Activated CD8-positive, alpha-beta memory T cell treated with anti-CD3 and anti-CD28 coated beads, Interleukin-2, amount 50 U/mL, for 24 hours (primary cell): ENCODE results near the gene PYROXD2.
"Not testable (repeated sequence)": the region's sequence is repeated elsewhere in the genome, so short reads cannot be mapped to it uniquely, and the experiment has no call there.

Experiments
- DNase-seq: peaks from one replicate; pipeline ENCODE4 v3.0.0-alpha.2; 2020; ENCODE audit errors: extremely low read depth

PYROXD2 gene

DNA sequence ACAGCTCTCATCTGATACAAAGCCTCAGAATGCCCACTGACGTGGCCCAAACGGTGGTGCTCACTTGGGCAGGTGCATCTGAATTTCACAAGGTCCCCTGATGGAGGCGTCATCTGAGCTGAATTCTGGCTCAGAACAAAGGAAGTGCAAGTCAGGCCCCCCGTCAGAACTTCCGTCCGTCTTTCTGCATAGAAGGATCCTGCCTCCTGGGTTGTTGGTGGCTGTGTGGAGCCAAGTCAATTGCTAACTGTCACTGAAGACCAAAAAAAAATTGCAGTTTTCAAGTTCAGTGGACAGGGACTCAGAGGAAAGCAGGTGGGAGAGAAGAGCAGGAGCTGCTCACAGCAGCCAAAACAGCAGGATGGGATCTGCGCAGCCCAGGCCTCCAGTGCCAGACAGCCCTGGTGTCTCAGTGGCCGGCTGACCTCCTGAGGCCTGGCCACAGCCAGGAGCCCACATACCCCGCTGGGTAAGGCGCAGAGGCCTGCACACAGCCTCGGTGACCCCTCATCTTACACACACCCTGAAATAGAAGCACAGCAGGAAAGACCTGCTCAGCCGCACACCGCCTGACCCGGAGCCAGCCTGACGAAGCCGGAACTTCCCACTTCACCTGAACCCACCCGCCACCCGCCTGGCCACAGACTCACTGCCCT, 49.4 kb downstream of the PYROXD2 start:
- no peak for DNase-seq

DNA sequence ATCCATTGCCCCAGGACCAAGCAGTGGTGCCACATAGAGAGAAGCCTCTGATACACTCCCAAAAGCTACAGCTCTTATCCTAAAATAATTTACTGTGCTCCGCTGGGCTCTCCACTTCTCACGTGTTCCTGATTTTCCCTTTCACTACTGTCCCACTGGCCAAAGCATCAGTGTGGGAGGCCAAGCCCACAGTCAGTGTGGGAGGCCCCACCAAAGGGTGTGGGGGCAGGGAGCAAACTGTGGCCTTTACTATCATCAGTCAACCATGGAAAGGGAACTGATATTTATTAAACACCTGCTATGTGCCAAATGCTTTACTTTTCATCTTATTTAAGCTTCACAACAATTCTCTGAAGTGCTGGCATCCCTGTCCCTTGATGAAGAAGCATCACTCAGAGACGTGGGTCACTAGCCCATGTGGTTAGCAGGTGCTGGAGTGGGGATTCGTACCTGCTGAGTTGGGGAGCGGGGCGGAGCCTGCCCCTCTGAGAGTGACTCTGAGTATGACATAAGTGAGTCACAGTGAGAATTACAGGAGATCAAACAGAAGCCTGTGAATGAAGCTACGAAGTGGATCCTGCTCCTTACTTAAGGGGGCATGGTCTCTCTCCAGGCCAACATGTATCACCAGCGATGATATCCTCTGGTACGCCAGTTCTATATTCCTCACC, 50.4 kb downstream of the PYROXD2 start:
- DNase-seq: no peak

DNA sequence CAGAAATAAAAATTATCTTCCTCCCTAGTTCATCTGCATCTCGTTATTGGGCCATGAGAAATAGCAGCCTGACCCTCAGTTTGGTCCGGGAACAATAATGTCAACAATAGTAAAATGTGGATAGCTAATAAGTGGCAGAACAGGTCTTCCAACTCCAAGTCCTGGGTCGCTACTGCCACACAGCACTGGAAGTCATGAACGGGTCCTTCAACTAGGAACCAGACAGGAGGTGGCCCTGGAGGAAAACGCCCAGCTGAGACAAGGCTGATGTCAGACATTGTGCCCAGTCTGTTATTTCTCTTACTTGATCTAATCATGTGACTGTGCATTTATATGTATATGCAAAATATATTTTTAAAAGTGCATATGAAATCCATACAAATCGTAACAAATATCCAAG, 51.8 kb downstream of the PYROXD2 start:
- DNase-seq: no peak

DNA sequence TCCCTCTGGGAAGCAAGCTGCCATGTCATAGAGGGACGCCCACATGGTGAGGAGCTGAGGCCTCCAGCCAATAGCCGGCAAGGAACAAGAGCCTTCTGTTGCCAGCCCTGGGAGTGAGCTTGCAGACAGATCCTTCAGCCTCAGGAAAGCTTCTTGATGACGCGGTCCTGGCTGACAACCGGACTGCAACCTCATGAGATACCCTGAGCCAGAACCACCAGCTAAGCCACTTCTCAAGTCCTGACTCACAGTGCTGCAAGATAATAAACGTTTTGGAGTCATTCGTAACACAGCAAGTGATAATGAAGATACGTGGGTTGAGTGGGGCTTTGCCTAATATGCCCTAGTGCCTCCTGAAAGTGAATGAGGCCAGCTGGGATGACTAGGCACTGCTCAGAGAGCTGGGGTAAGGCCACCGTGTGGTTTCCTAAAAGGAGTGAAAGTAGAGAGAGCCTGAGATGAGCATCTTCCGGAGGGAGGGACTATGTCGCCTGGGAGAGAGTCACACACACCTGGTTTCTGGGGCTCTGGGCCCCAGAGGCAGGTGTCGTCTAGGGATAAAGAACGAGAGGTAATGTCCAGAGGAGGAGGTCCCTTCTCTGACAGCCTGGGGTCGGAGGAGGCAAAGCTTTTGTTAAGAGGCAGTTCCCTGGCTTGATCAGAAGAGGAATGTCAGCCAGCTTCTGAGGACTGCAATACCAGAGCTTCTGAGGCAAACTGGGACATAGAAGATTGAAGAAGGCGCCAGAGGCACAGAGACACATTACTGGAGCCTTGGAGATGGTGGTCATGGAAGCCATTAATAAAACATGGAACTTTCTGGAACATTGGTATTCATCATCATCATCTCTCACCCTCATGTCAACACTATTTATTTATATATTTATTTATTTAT, 53.6 kb downstream of the PYROXD2 start:
- DNase-seq: no peak

DNA sequence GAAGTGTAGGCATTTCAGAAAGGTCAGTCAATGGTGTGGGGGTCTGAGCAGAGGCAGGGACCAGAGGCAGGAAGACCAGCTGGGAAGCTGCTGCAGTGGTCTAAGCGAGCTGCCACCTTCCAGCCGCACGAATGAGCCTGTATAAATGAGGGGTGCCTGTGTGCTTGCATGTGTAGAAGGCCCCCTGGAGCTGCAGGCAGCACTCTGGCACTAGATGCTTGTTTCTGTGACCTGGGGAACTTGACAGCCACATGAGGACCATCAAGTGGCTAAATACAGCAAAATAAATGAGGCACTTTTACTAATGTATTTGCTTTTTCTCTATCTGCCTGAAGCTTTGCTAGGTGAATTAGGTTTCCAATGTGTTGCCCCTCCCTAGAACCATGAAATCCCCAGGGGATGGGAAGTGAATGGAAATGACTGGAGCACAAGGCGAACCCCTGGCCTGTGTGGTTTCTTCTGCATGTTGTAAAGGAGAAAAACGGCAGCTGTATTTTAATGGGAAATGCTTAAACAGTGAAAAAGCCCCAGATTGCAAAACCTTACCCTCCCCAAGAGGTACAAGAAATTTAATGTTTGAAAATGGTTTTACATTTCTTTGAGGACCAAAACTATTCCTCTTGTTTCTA, 57.7 kb downstream of the PYROXD2 start:
- DNase-seq: no peak

DNA sequence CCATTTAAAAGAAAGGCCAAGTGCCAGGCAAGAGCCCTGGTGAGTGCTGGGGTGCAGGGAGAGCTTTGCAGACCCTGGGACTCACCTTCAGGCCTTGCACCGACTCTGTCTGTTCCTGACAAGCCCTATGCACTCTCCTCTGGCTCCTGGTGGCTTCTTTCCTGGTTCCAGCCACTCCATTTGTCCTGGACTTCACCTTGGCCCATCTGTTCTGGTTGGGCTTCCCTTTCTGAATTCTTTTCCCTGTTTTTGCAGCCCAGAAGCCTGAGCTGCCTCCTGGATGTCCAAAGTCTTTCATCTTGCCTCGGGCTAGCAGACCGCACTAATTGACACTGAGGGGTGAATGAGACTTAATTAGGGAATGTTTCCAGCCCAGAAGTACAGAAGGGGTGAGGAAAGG, 60.5 kb downstream of the PYROXD2 start:
- no peak for DNase-seq

DNA sequence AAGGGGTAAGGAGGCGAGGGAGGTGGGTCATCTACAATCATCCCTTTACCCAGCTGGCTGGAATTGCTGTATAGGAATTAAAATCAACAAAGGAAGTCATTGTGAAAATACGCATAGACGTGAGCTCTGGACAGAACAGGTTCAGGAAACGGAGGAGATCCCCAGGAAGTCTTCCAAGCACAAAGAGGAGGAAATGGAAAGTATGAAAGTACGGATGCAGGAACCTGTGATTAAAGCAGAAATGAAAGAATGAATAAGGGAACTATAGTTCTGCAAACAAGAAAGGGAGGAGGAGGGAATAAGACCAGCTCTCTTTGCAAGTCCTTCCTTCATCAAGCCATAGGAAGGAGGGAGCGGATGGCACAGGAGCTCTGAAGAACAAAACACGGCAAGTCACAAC, 61.8 kb downstream of the PYROXD2 start:
- no peak for DNase-seq

DNA sequence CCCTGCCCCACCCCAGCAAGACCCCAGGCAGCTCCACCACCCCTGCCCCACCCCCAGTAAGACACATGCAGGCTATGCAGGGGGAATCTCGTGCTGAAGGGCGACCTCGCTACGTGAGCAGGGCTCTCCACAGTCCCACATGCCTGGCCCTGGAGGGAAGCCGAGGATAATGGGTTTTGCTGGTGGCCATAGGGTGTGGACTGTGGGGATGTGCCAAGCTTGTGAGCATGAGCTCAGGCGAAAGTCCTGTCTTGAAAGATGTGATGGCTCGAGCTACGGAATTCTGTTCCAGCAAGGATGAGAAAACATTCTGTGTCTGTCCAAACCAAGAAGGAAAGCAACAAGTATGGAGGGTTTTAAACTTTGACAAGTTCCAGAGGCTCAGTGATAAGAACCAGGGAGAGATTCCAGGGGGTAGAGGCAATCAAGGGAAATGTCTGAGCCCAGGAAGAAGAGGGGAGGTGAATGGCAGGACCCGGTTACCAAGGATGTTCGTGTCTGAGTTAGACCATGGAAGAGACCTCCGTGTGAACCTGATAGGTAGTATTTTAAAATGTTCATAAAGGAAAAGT, 63.1 kb downstream of the PYROXD2 start:
- no peak for DNase-seq

DNA sequence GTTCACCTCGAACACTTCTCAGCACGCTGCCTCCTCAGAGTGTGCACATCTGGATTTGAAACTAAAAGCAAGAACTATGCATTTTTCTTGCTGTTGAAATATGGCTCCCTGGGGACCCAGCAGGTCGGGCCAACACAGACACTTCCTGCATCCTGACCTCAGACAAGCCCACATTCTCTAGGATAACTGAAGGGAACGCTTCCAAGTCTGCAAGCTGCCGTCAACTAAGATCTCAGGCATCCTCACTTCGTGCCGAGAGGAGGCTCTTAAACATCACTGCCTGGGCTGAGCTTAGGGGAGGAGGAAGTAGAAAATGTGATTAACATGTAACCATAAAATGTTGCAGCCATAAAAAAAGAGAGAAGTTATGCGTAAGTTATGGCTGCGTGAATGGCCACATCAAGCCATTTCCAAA, 65.5 kb downstream of the PYROXD2 start:
- no peak for DNase-seq

DNA sequence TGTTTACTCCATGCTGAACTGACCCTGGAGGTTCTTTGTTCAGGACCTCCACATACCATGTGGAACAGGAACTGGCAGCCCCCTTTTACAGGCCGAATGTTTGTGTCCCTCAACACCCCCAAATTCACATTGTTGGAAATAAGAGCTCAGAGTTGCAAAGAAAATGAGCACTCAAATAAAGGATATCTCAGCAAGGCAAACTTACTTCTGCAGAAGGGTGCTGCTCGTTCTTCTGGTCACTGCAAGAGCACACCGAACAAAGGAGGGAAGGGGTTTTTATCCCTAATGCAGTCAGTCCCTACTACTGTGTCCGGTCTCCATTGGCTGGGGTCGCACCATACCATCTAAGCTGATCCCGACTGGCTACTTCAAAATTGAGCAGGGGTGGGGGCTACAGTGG, 68.1 kb downstream of the PYROXD2 start:
- DNase-seq: no peak

DNA sequence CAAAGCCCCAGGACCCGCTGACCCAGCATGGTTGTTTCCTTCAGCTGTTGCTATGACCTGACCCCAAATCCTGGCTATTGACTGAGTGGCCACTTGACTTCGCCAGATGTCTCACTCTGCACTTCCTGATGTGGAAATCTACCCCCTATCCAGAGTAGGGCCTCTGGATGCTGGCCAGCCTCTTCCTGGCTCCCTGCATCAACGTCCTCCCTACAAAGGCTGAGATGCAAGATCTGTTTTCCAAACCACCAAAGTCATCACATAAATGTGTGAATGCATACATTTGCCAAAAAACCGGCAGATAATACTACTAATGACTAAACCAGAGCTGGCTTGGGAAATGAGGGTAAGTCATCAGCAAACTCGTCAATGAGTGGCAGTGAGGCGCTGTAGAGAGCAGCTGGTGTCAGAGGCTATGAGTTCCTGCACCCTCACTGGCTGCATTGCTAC, 70.4 kb downstream of the PYROXD2 start:
- no peak for DNase-seq

DNA sequence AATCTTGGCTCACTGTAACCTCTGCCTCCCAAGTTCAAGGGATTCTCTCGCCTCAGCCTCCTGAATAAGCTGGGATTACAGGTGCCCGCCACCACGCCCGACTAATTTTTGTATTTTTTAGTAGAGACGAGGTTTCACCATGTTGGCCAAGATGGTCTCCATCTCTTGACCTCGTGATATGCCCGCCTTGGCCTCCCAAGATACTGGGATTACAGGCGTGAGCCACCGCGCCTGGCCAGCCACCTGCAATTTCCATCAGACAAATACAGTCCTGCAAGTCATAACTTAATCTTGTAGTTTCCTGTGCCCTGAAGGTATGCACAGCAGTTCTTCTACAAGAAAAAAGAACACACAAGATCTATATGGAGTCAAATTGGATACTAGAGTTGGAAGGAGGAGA, 73.3 kb downstream of the PYROXD2 start:
- DNase-seq: not testable (repeated sequence)

DNA sequence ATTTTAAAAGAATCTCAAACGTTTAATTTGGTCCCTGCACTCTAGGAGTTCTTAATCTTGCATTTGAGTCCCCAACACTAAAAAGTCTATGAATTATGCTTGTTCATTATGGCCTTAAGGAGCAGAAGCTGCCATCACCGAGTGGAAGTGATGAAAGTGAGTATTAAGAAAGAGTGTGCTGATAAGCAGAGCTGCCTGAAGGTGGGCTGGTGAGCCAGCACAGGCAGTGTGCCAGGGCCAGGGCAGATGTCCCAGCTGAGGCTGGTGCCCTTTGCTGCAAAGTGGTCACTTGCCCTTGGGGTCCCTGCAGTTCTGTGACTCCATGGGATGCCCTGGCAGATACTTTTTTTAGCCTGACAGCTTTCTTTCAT, 74.1 kb downstream of the PYROXD2 start:
- DNase-seq: no peak

DNA sequence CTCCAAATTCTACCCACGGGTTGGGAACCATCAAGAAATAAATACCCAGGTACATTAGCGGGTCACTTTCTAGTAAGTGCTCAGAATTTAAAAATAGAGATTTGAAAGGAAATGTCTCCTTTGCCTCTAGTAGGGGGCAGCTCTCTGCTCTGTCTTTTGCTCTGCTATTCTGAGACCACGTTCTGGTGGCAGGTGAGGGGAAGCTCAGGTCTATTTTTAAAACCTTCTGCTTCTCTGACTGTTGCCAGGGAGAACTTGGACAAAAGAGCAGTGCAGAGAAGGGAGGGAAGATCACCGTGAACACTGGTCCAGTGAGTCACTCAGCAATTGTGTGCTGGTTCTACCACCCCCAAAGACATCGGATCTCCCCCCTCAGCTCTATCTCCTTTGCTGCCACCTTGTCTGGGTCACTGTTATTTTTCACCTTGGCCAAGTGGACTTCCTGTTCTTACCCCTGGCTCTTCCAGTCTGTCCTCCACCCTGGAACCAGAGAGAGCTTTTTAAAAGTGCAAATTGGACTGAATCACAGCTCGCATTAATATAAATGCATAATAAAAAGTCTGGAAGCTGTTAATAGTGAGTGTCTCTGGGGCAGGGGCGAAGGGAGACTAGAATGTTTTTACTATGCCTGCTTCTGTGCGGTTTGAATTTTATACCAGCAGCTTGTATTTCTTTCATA, 74.6 kb downstream of the PYROXD2 start:
- no peak for DNase-seq

DNA sequence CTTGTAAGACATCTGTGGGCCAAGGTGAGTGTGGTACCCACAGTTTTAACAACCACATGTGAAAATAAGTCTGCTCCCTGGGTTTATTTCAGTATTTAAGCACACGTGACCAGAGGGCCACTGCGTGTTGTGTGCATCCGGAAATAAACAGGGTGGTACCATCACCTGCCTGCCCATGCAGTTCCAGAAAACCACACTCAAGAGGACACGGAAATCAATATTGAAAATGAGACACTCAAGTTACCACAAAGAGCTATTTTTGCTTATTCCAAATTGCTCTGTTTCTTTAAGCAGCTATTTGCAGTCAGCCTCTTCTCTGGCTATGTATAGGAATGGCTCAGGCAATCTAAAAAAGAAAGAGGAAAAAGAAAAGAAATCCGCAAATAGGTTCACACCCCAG, 75.2 kb downstream of the PYROXD2 start:
- DNase-seq: no peak

DNA sequence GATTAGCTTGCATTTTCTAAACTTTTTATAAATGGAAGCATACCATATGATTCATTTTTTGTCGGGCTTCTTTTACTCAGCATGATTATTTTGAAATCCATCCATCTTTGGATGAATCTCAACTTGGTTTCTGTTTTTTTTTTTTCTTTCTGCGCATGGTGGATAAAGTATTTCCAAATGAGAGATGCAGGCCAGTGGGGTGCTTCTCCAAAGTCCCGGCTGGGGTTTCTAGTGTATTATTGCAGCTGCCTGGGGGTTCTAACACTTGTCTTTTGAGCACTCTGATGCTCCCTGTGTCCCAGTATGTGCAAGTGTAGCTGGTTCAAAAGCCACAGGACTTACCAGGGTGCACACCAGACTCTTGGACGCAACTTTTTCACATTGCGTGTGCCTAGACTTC, 76.1 kb downstream of the PYROXD2 start:
- DNase-seq: no peak

DNA sequence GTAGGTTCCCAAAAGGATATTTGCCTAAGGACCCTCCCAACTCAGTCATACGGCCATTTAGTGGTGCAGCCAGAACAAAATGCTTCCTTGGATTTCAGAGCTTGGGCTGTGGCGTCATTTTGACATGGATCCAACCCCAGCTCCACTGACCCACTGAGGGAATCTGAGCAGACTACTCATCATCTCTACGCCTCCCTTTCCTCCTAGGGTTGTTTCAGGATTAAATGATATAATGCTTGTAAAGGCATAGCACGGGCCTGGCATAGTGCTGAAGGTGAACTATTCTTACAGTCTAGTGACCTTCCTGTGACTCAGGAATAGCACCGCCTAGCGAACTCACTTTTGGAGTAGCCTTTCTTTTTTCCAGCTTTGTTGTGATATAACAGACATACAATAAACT, 76.7 kb downstream of the PYROXD2 start:
- no peak for DNase-seq

DNA sequence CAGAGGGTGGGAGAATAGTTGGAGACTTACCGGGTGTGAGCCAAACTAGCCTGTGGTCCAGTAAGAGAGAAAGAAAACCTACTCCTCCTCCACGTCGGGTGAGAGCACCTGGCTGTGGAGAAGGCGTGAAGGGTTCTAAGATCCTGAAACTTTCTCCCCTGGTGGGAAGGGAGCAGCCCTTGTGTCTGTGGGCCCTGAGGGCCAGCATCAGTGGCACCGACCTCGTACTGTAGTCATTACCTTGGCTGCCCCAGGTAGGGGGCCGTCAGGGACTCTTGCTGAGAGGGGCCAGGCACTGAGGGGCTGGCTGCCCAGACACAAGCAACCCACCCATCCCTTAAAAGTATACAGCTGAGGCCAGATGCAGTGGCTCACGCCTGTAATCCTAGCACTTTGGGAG, 77.5 kb downstream of the PYROXD2 start:
- no peak for DNase-seq
